ENCODE results near the gene SHISA8. TPM values are rescaled to one million over a fixed set of nuclear protein-coding genes. Genes with fewer than 3 reads are reported as not detected.

The SHISA8 gene
- total and polyA plus RNA-seq, 2 of the 13 experiments (the other 11 are each of a cell fraction or from before 2014, with no cell fraction given): not detected

DNA sequence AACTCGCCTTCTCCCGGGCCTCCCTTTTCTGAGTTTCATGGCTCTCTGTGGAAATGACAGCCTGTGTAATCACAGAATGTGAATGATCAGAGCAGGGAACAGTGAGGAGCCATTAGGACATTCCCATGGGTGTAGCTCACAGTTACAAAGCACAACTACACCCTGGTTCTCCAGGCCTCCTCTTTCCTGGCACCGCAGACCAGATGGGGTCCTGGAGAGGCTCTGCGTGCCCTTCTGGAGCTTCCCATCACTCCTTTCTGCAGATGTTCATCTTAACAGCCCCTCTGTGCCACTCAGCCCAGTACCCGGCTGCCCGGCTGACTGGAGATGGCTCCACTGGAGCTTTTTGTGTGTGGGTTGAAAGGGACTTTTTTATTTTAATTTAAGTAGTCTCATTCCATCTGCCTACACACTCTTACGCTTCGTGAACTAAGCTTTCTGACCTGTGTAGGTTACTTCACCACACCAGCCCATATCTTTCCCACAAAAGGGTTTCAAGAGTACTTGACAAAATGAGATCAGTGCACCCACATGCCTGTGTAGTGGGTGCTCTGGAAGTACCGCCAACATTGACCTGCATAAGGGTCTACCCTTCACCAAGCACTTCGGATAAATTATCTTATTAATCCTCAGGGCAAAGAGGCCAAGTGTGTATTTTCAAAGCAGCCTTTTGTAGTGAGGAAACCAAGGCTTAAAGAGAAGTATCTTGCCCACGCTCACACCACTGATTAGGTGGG is 52.2 kb downstream of the SHISA8 start:
- peak; percentile 36 for ATAC-seq
- intact Hi-C loops (cut with micrococcal nuclease; ENCODE audit: unreplicated experiment): no loop called here

DNA sequence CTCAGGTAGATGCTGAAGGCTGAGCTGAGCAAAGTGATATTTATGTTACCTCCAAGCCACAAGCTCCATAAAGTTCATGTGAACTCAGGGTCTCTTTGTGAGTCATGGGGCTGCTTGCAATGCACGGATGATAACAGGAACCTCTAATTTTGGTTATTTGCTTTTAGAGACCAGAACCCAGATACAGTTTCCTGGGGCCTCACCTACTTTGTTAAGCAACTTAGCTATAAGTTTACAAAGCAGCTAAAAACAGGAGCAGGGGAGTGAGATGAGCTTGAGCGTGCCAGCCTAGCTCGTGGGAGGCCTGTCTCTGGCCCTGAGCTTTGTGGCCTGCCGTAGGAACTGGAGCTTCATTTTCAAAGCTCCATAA is 52.7 kb downstream of the SHISA8 start:
- whole genome bisulfite sequencing (ENCODE audit: low lambda C conversion rate): 55% methylated on average over 3 of the region's 4 CpGs
- H3K79me2 ChIP-seq (ENCODE audit: insufficient read depth, low read length): peaks cover 77% of the 10 kb centered on the region
- no peaks in the 10 kb centered on the region for H3K9me3 ChIP-seq (ENCODE audit: low read length)
- no peak overlapping the region for H2AFZ ChIP-seq (ENCODE audit: low read length)
- H3K27ac ChIP-seq (ENCODE audit: extremely low read length, insufficient read depth, low read length): peak overlapping the region; percentile 5
- peaks cover 81% of the 10 kb centered on the region for H4K20me1 ChIP-seq (ENCODE audit: insufficient read depth, low read length)
- no TSS peak for BruUV-seq (replicated peaks)
- H3K4me3 ChIP-seq (replicated peaks in 1 of 3; ENCODE audit: insufficient read depth in 1 of 3, low read depth in 2 of 3, low read length in 3 of 3): no peak overlapping the region
- TF ChIP-seq FOSL2 (CRISPR knock-in tag; IDR thresholded peaks at IDR 0.05) (peak; percentile 62), RARA (CRISPR knock-in tag; IDR thresholded peaks at IDR 0.05) (peak; percentile 16; the same call in 1 of the 2 replicates), FOXA3 (CRISPR knock-in tag; IDR thresholded peaks at IDR 0.05) (0 out of 2 replicates have a peak, but pooled peaks have one; percentile 9), RCOR2 (CRISPR knock-in tag; IDR thresholded peaks at IDR 0.05) (no peak), SAP130 (CRISPR knock-in tag; IDR thresholded peaks at IDR 0.05; ENCODE audit: low read depth) (0 out of 2 replicates have a peak, but pooled peaks have one; percentile 15)
- TF ChIP-seq, protein P1, sequence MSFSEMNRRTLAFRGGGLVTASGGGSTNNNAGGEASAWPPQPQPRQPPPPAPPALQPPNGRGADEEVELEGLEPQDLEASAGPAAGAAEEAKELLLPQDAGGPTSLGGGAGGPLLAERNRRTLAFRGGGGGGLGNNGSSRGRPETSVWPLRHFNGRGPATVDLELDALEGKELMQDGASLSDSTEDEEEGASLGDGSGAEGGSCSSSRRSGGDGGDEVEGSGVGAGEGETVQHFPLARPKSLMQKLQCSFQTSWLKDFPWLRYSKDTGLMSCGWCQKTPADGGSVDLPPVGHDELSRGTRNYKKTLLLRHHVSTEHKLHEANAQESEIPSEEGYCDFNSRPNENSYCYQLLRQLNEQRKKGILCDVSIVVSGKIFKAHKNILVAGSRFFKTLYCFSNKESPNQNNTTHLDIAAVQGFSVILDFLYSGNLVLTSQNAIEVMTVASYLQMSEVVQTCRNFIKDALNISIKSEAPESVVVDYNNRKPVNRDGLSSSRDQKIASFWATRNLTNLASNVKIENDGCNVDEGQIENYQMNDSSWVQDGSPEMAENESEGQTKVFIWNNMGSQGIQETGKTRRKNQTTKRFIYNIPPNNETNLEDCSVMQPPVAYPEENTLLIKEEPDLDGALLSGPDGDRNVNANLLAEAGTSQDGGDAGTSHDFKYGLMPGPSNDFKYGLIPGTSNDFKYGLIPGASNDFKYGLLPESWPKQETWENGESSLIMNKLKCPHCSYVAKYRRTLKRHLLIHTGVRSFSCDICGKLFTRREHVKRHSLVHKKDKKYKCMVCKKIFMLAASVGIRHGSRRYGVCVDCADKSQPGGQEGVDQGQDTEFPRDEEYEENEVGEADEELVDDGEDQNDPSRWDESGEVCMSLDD (CRISPR knock-in tag; IDR thresholded peaks at IDR 0.05; ENCODE audit: borderline replicate concordance): peak; percentile 90; the same call in 1 of the 2 replicates
- TF ChIP-seq, protein P2, sequence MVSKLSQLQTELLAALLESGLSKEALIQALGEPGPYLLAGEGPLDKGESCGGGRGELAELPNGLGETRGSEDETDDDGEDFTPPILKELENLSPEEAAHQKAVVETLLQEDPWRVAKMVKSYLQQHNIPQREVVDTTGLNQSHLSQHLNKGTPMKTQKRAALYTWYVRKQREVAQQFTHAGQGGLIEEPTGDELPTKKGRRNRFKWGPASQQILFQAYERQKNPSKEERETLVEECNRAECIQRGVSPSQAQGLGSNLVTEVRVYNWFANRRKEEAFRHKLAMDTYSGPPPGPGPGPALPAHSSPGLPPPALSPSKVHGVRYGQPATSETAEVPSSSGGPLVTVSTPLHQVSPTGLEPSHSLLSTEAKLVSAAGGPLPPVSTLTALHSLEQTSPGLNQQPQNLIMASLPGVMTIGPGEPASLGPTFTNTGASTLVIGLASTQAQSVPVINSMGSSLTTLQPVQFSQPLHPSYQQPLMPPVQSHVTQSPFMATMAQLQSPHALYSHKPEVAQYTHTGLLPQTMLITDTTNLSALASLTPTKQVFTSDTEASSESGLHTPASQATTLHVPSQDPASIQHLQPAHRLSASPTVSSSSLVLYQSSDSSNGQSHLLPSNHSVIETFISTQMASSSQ (IDR thresholded peaks at IDR 0.05; ENCODE audit: low read depth): no peak
- TF ChIP-seq, protein P2 (CRISPR knock-in tag; IDR thresholded peaks at IDR 0.05; ENCODE audit: borderline replicate concordance): no peak
- H3K4me1 ChIP-seq (ENCODE audit: insufficient read depth, low read length): peaks cover 54% of the 10 kb centered on the region
- FAIRE-seq (no peak), ATAC-seq (peak; percentile 53), DNase-seq (ENCODE audit: low spot score) (peak; percentile 39)
- no peak overlapping the region for H3K9ac ChIP-seq (ENCODE audit: insufficient read depth, low read depth, low read length)
- no peak overlapping the region for H3K4me2 ChIP-seq (ENCODE audit: low read depth, low read length)
- no peaks in the 10 kb centered on the region for H3K27me3 ChIP-seq (ENCODE audit: control insufficient read depth in 1 of 2, insufficient read depth in 2 of 2, low read length in 2 of 2)
- H3K36me3 ChIP-seq (replicated peaks in 1 of 2; ENCODE audit: control insufficient read depth in 1 of 2, insufficient read depth in 2 of 2, low read length in 2 of 2): peaks cover 11 to 38% of the 10 kb centered on the region in 2 experiments
- in situ Hi-C loops (cut with HindIII; ENCODE audit: extremely low pct_ligation_motif_present, low pct_unique_long_range_greater_than_20kb) (no loop called here), intact Hi-C loops (cut with micrococcal nuclease; ENCODE audit: unreplicated experiment) (no loop called here)
- ChIA-PET POLR2A (interaction anchor here (1.2 to 1.8 kb wide), 2 partner anchors 21 to 62 kb away, joined by 4 to 6 read pairs; partner anchors contain the start of gene CCDC134), CTCF (ENCODE audit: low intra/inter-chr PET ratio, low total read pairs) (no interaction called here)

More for the DNA sequence above, 52.2 kb downstream of the SHISA8 start:
- Histone ChIP-seq H2AFZ (ENCODE audit: low read length) (no peak overlapping the region), H3K79me2 (ENCODE audit: insufficient read depth, low read length) (peaks cover 72% of the 10 kb centered on the region), H3K9ac (ENCODE audit: insufficient read depth, low read depth, low read length) (no peak overlapping the region), H3K4me1 (ENCODE audit: insufficient read depth, low read length) (peaks cover 54% of the 10 kb centered on the region), H3K36me3 (replicated peaks in 1 of 2; ENCODE audit: control insufficient read depth in 1 of 2, insufficient read depth in 2 of 2, low read length in 2 of 2) (peaks cover 11 to 40% of the 10 kb centered on the region in 2 experiments), H3K27ac (ENCODE audit: extremely low read length, insufficient read depth, low read length) (peak overlapping the region; percentile 5), H3K4me2 (ENCODE audit: low read depth, low read length) (no peak overlapping the region), H3K27me3 (ENCODE audit: control insufficient read depth in 1 of 2, insufficient read depth in 2 of 2, low read length in 2 of 2) (no peaks in the 10 kb centered on the region), H4K20me1 (ENCODE audit: insufficient read depth, low read length) (peaks cover 76% of the 10 kb centered on the region), H3K4me3 (replicated peaks in 1 of 3; ENCODE audit: insufficient read depth in 1 of 3, low read depth in 2 of 3, low read length in 3 of 3) (no peak overlapping the region), H3K9me3 (ENCODE audit: low read length) (no peaks in the 10 kb centered on the region)
- ChIA-PET CTCF (ENCODE audit: low intra/inter-chr PET ratio, low total read pairs) (no interaction called here), POLR2A (interaction anchor here (0.6 to 1.8 kb wide), 4 partner anchors 22 to 143 kb away, joined by 3 to 6 read pairs (median 4); partner anchors contain the start of genes CCDC134 and SREBF2)
- DNase-seq (ENCODE audit: low spot score): no peak
- TF ChIP-seq RBM22 (optimal IDR thresholded peaks at IDR 0.05; ENCODE audit: low read length) (peak; percentile 61), STAT5B (CRISPR knock-in tag; IDR thresholded peaks at IDR 0.05) (no peak)
- 90% methylated on average over 11 of the region's 11 CpGs for WGBS (ENCODE audit: low lambda C conversion rate)
- in situ Hi-C loops (cut with HindIII; ENCODE audit: extremely low pct_ligation_motif_present, low pct_unique_long_range_greater_than_20kb): no loop called here
- FAIRE-seq: no peak
- BruUV-seq (replicated peaks): no TSS peak

Data from HepG2 (cell line).